Naive thymus-derived CD8-positive, alpha-beta T cell (primary cell): ENCODE data around the gene VAPA. TPM values are rescaled to one million over a fixed set of nuclear protein-coding genes. Genes with fewer than 3 reads are reported as not detected.
"Not testable (repeated sequence)": the region's sequence is repeated elsewhere in the genome, so short reads cannot be mapped to it uniquely, and the experiment has no call there.

Experiments
- ATAC-seq, 2 donors: fragments of 150-1000 bp; cut with Tn5 transposase in 1 of 2; sonication (Bioruptor Pico), chemical (Tn5 transposase) in 1 of 2; 1 replicate in 1 of 2; 2 replicates in 1 of 2; pipeline ENCODE4 v1.10.0; 2021; ENCODE audit warnings: mild to moderate bottlenecking in 2 of 2, moderate library complexity in 2 of 2
- POLR2A ChIA-PET: fragments of 350-600 bp; sonication (Branson Sonifier 250); formaldehyde crosslinking; loops from one replicate; lab custom pipeline; 2021; ENCODE audit warnings: antibody characterized with exemption; lab: Charles Lee
- DNase-seq, 10 donors: peaks; one replicate each; pipeline versions ENCODE4 v3.0.0 to v3.0.0-alpha.2; 2020 to 2022
- H3K27ac Mint-ChIP-seq, 10 donors: one replicate each; pipeline ENCODE4 v1.8.0; 2020 to 2022; ENCODE audit warnings: mild to moderate bottlenecking in 10 of 10, mixed read lengths in 10 of 10, moderate library complexity in 4 of 10, inconsistent platforms in 1 of 10
- H3K27me3 Mint-ChIP-seq, 5 donors: one replicate each; pipeline ENCODE4 v1.8.0; 2021 to 2022; ENCODE audit warnings: mixed read lengths in 5 of 5
- H3K36me3 Mint-ChIP-seq, 3 donors: one replicate each; pipeline ENCODE4 v1.8.0; 2020 to 2022; ENCODE audit warnings: mixed read lengths in 3 of 3, mild to moderate bottlenecking in 2 of 3, inconsistent platforms in 1 of 3
- H3K4me1 Mint-ChIP-seq, 4 donors: one replicate each; pipeline ENCODE4 v1.8.0; 2021 to 2022; ENCODE audit warnings: mixed read lengths in 4 of 4
- H3K4me3 Mint-ChIP-seq, 10 donors: one replicate each; pipeline ENCODE4 v1.8.0; 2020 to 2022; ENCODE audit warnings: mild to moderate bottlenecking in 10 of 10, mixed read lengths in 10 of 10, moderate library complexity in 6 of 10, inconsistent platforms in 1 of 10
- H3K9me3 Mint-ChIP-seq, 9 donors: one replicate each; pipeline ENCODE4 v1.8.0; 2020 to 2022; ENCODE audit warnings: mixed read lengths in 9 of 9, mild to moderate bottlenecking in 3 of 9, inconsistent platforms in 1 of 9, moderate library complexity in 1 of 9
- polyA plus RNA-seq, 3 donors: library from polyadenylated mRNA; unstranded; fragments of 300-500 nt; fragmentation: Illumina TruSeq; gene quantifications; one replicate each; pipeline ENCODE4 v1.2.3, GENCODE V29; 2021
- total RNA-seq, 8 experiments: library from RNA in 2 of 8; stranded (reverse) in 2 of 8; gene quantifications; one replicate each; pipeline ENCODE4 v1.2.3 and lab custom pipeline; 2021 to 2026

Gene VAPA
- total and polyA plus RNA-seq, 5 experiments from 2014 or later, result 119 to 214 (median 187) TPM

GRCh38 chr18:9910071-9910470 lies 3.7 kb upstream of the VAPA start:
- ATAC-seq (no peak), DNase-seq (no peak)
- Mint-ChIP-seq H3K4me3 (no peak overlapping the region), H3K27me3 (peaks cover 3 to 27% (median 7%) of the 10 kb centered on the region in 5 donors), H3K27ac (no peak overlapping the region), H3K36me3 (no peaks in the 10 kb centered on the region), H3K9me3 (no peaks in the 10 kb centered on the region), H3K4me1 (peaks cover under 1 to 10% (median 9%) of the 10 kb centered on the region in 4 donors)
- POLR2A ChIA-PET, result no interaction called here

DNA sequence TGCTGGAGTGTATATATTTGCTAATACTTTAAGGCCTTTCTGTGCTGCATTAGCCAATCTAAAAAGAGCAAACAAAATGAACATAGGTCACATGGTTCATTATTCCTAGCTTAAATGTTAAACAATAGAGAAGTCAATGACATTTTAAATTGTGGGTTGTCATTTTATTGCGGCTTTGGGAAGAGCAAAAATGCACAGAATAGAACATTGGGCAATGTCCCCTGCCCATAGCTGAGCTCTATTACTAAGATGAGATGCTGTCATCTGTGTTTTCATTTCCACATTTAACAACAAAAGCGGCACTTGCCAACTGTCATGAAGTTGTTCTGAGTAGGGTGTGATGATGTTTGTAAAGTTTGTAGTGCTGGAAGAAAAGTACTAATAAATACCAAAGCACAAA lies 3.2 kb upstream of the VAPA start:
- no peak for DNase-seq
- H3K27ac Mint-ChIP-seq, result no peak overlapping the region
- no peak overlapping the region for H3K4me3 Mint-ChIP-seq
- H3K4me1 Mint-ChIP-seq, result peaks cover 4 to 16% (median 15%) of the 10 kb centered on the region in 4 donors
- no peaks in the 10 kb centered on the region for H3K36me3 Mint-ChIP-seq
- H3K9me3 Mint-ChIP-seq, result no peaks in the 10 kb centered on the region
- H3K27me3 Mint-ChIP-seq, result peaks cover 3 to 24% (median 6%) of the 10 kb centered on the region in 5 donors
- ATAC-seq, result no peak
- POLR2A ChIA-PET, result no interaction called here

- no peak for ATAC-seq
- no peak overlapping the region for H3K4me3 Mint-ChIP-seq
Observed at GRCh38 chr18:9911226-9911625, 2.6 kb upstream of the VAPA start.

GRCh38 chr18:9912285-9912684 lies 1.5 kb upstream of the VAPA start:
- H3K4me1 Mint-ChIP-seq, result peaks cover 13 to 29% (median 27%) of the 10 kb centered on the region in 4 donors
- POLR2A ChIA-PET, result interaction anchor here (0.6 to 1.9 kb wide), 2 partner anchors 28 to 613 kb away, joined by 3 to 9 read pairs; partner anchors contain the start of gene NAPG
- not testable (repeated sequence) for H3K9me3 Mint-ChIP-seq, ATAC-seq, H3K27me3 Mint-ChIP-seq, DNase-seq, H3K36me3 Mint-ChIP-seq
- peak overlapping the region in 1 of 10 donors; percentile 34 for H3K4me3 Mint-ChIP-seq
- peak overlapping the region in 2 of 10 donors; percentile 11 to 98 for H3K27ac Mint-ChIP-seq

More at GRCh38 chr18:9911226-9911625, 2.6 kb upstream of the VAPA start:
- no peak overlapping the region for H3K27ac Mint-ChIP-seq
- H3K9me3 Mint-ChIP-seq, result no peaks in the 10 kb centered on the region
- no peak for DNase-seq
- H3K27me3 Mint-ChIP-seq, result peaks cover 2 to 18% (median 3%) of the 10 kb centered on the region in 5 donors
- POLR2A ChIA-PET, result no interaction called here
- H3K4me1 Mint-ChIP-seq, result peaks cover 10 to 22% (median 20%) of the 10 kb centered on the region in 4 donors
- no peaks in the 10 kb centered on the region for H3K36me3 Mint-ChIP-seq

- H3K4me3 Mint-ChIP-seq, result peak overlapping the region; percentile 85 to 95 (median 90)
- H3K36me3 Mint-ChIP-seq, result no peaks in the 10 kb centered on the region
- POLR2A ChIA-PET, result interaction anchor here (0.6 to 2.7 kb wide), 12 partner anchors 10 to 1937 kb away, joined by 3 to 19 read pairs (median 8); partner anchors contain the start of genes ANKRD12, NAPG, RALBP1 and TWSG1
- H3K4me1 Mint-ChIP-seq, result peaks cover 13 to 29% (median 27%) of the 10 kb centered on the region in 4 donors
- H3K27ac Mint-ChIP-seq, result peak overlapping the region; percentile 82 to 98 (median 96)
- peaks cover 0 to 2% (median 1%) of the 10 kb centered on the region in 5 donors for H3K27me3 Mint-ChIP-seq
- no peak for ATAC-seq
- H3K9me3 Mint-ChIP-seq, result no peaks in the 10 kb centered on the region
- DNase-seq, result no peak
Observed at GRCh38 chr18:9913151-9913525, 678 bp upstream of the VAPA start.

- H3K27me3 Mint-ChIP-seq, result peaks cover 0 to under 1% (median 0%) of the 10 kb centered on the region in 5 donors
- H3K36me3 Mint-ChIP-seq, result no peaks in the 10 kb centered on the region
- ATAC-seq, result no peak
- peak overlapping the region; percentile 64 to 95 (median 90) for H3K4me3 Mint-ChIP-seq
- DNase-seq, result no peak
- H3K4me1 Mint-ChIP-seq, result peaks cover 13 to 29% (median 27%) of the 10 kb centered on the region in 4 donors
- POLR2A ChIA-PET, result interaction anchor here (1.0 to 2.7 kb wide), 11 partner anchors 8 to 1305 kb away, joined by 3 to 19 read pairs (median 8); partner anchors contain the start of genes ANKRD12, NAPG, RAB12 and RALBP1
- peak overlapping the region in 7 of 10 donors; percentile 58 to 97 (median 93) for H3K27ac Mint-ChIP-seq
- no peaks in the 10 kb centered on the region for H3K9me3 Mint-ChIP-seq
Observed at GRCh38 chr18:9914334-9914583, 443 bp downstream of the VAPA start.

- Mint-ChIP-seq H3K9me3 (no peaks in the 10 kb centered on the region), H3K36me3 (no peaks in the 10 kb centered on the region), H3K27me3 (no peaks in the 10 kb centered on the region), H3K4me3 (peak overlapping the region; percentile 85 to 95 (median 89)), H3K27ac (peak overlapping the region; percentile 78 to 98 (median 94)), H3K4me1 (peaks cover 13 to 29% (median 27%) of the 10 kb centered on the region in 4 donors)
- ATAC-seq (peak; percentile 38 to 41), DNase-seq (peak; percentile 63 to 87 (median 77))
- POLR2A ChIA-PET, result interaction anchor here (0.6 to 2.7 kb wide), 11 partner anchors 8 to 1306 kb away, joined by 3 to 19 read pairs (median 5); partner anchors contain the start of genes ANKRD12, RAB12 and TWSG1
Observed at GRCh38 chr18:9914584-9915290, 921 bp downstream of the VAPA start.

DNA sequence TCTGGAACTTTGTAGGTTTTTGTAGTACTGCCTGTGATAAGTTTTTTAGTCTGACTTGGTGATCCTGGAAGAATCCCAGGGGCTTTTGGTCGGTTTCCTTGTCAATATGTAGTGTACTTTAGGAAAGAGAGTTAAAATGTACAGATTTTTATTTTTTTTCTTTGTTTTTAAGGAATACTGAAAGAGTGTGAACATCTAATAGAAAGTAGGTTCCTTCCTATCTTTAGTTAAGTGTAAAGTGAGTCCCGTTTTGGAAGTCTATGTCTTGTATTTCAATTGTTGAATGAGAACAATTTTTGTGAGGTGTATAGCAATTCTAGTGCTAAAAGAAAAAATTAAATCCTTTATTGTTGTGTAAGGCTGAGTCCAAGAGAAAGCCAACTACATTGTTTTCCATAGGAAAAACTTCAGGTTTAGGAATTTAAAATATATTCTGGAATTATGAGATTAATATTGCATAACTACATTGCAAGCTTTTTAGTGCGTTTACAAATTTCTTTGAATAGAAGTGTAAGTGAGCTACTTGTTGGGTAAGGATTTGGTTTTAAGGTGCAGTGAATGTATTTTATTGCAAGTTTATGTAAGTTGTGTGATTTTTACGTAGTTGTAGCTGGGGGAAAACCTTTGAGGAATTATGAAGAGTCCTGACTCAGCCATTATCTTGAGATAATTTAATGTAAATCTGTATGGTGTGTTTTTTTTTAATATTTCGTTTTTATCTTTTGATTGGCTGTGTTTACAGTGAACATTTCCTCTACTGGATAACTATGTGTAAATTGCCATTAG lies 1.7 kb downstream of the VAPA start:
- Mint-ChIP-seq H3K36me3 (no peaks in the 10 kb centered on the region), H3K9me3 (no peaks in the 10 kb centered on the region), H3K27me3 (no peaks in the 10 kb centered on the region), H3K27ac (peak overlapping the region; percentile 78 to 98 (median 94)), H3K4me3 (peak overlapping the region; percentile 85 to 95 (median 89)), H3K4me1 (peaks cover 13 to 29% (median 27%) of the 10 kb centered on the region in 4 donors)
- no peak for DNase-seq
- ATAC-seq, result no peak
- POLR2A ChIA-PET, result interaction anchor here (0.6 to 2.7 kb wide), 10 partner anchors 8 to 1306 kb away, joined by 3 to 19 read pairs (median 5); partner anchors contain the start of genes RAB12 and TWSG1

- no peaks in the 10 kb centered on the region for H3K36me3 Mint-ChIP-seq
- POLR2A ChIA-PET, result no interaction called here
- peak overlapping the region; percentile 85 to 95 (median 89) for H3K4me3 Mint-ChIP-seq
- peaks cover 13 to 28% (median 27%) of the 10 kb centered on the region in 4 donors for H3K4me1 Mint-ChIP-seq
- DNase-seq (no peak), ATAC-seq (no peak)
- H3K27me3 Mint-ChIP-seq, result no peaks in the 10 kb centered on the region
- H3K9me3 Mint-ChIP-seq, result no peaks in the 10 kb centered on the region
- H3K27ac Mint-ChIP-seq, result peak overlapping the region; percentile 27 to 98 (median 72)
Observed at GRCh38 chr18:9916077-9916639, 2.3 kb downstream of the VAPA start.

DNA sequence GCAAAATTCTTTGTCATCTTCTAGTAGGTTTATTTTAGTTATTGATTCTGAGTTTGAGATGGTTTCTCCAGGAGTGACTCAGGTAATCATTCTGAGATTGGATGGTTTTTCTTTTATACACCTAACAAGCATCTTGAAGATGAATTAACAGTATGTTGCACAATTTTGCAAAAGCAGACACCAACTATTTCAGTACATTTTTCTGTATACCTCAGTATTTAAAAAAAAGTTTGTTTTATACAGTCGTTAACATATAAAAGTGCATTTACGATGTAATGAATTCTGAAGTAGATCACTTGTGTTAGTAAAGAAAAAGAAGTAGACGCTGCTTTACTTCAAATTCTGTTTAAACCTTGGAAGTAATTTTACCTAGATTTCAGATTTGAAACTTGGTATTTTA lies 3.0 kb downstream of the VAPA start:
- H3K27me3 Mint-ChIP-seq, result no peaks in the 10 kb centered on the region
- DNase-seq, result no peak
- H3K36me3 Mint-ChIP-seq, result no peaks in the 10 kb centered on the region
- peak overlapping the region in 9 of 10 donors; percentile 16 to 95 (median 88) for H3K4me3 Mint-ChIP-seq
- no peaks in the 10 kb centered on the region for H3K9me3 Mint-ChIP-seq
- H3K4me1 Mint-ChIP-seq, result peaks cover 13 to 29% (median 27%) of the 10 kb centered on the region in 4 donors
- H3K27ac Mint-ChIP-seq, result peak overlapping the region in 3 of 10 donors; percentile 27 to 98 (median 64)
- ATAC-seq, result no peak
- POLR2A ChIA-PET, result no interaction called here

DNA sequence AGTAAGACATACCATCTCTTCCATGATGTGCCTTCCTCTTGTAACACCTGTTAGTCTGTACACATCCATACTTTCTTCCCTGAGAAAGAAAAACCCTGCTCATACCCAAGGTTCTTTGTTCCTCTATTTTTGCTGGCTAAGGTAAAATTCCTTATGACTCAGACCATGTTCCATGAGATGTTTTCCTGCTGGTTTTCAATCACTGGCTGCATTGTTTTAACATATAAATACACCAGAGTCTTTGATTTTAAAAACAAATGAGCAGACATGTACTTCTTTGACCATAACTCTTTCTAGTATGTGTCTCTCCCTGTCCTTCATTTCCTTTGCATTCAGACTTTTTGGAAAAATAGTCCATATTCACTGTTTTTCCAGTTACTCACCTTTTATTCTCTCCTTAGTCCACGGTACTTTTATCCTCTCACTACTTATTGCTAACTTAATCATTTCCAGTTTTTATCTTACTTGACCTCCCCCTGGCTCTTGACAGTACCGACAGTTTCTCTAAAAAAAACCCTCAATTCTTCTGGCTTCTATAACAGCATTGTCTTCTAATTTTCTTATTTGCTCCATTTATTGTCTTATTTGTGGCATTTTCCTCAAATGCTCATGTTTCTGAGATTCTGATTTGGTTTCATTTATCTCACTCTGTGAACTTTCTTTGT lies 4.3 kb downstream of the VAPA start:
- peaks cover 17 to 35% (median 28%) of the 10 kb centered on the region in 4 donors for H3K4me1 Mint-ChIP-seq
- H3K9me3 Mint-ChIP-seq, result no peaks in the 10 kb centered on the region
- no peak overlapping the region for H3K27ac Mint-ChIP-seq
- no peak overlapping the region for H3K4me3 Mint-ChIP-seq
- ATAC-seq, result no peak
- H3K36me3 Mint-ChIP-seq, result no peaks in the 10 kb centered on the region
- no peaks in the 10 kb centered on the region for H3K27me3 Mint-ChIP-seq
- DNase-seq, result no peak
- POLR2A ChIA-PET, result interaction anchor here (0.6 kb wide), 1 partner anchor 28 kb away, joined by 3 read pairs; no protein-coding TSS in a partner anchor
